Measurements from ENCODE around the gene YY1. TPM values are rescaled to one million over a fixed set of nuclear protein-coding genes. Genes with fewer than 3 reads are reported as not detected.

The YY1 gene
- total RNA-seq, 1 experiment from 2014 or later, result 97.0 TPM

DNA sequence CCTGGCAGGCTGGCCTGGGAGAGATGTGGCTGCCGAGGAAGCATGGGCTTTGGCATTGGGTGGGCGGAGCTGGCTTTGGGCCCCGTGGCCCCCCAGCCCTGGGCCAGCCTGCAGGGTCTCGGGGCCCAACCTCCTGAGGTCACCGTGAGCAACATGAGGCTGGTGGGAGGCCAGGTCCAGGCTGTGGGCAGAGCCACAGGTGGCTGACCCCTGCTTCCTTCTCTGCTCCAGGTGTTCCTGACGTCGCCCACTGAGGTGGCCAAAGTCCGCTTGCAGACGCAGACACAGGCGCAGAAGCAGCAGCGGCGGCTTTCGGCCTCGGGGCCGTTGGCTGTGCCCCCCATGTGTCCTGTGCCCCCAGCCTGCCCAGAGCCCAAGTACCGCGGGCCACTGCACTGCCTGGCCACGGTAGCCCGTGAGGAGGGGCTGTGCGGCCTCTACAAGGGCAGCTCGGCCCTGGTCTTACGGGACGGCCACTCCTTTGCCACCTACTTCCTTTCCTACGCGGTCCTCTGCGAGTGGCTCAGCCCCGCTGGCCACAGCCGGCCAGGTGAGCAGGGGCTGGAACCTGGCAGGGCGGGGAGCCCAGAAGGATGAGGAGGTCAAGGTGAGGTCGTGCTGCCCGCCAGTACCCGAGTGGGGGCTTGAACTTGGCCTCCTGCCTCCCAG lies 89.7 kb downstream of the YY1 start:
- no peaks in the 10 kb centered on the region for H3K9me3 ChIP-seq (ENCODE audit: low read depth, low read length, poor library complexity, severe bottlenecking)
- POLR2A ChIA-PET (ENCODE audit: low non-redundant PET), result no interaction called here
- no peak overlapping the region for H3K27ac ChIP-seq (ENCODE audit: low read depth, low read length, poor library complexity, severe bottlenecking)
- DNase-seq (ENCODE audit: low spot score), result no peak
- TF ChIP-seq, protein P1, sequence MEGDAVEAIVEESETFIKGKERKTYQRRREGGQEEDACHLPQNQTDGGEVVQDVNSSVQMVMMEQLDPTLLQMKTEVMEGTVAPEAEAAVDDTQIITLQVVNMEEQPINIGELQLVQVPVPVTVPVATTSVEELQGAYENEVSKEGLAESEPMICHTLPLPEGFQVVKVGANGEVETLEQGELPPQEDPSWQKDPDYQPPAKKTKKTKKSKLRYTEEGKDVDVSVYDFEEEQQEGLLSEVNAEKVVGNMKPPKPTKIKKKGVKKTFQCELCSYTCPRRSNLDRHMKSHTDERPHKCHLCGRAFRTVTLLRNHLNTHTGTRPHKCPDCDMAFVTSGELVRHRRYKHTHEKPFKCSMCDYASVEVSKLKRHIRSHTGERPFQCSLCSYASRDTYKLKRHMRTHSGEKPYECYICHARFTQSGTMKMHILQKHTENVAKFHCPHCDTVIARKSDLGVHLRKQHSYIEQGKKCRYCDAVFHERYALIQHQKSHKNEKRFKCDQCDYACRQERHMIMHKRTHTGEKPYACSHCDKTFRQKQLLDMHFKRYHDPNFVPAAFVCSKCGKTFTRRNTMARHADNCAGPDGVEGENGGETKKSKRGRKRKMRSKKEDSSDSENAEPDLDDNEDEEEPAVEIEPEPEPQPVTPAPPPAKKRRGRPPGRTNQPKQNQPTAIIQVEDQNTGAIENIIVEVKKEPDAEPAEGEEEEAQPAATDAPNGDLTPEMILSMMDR (conservative IDR thresholded peaks at IDR 0.05; ENCODE audit: low read depth, low read length), result no peak
- TF ChIP-seq EZH2 (IDR thresholded peaks at IDR 0.05; ENCODE audit: borderline replicate concordance, low read depth, low read length, poor library complexity, severe bottlenecking), result no peak
- no peaks in the 10 kb centered on the region for H3K27me3 ChIP-seq (replicated peaks; ENCODE audit: insufficient read depth, low read depth, low read length, poor library complexity)
- H3K4me1 ChIP-seq (ENCODE audit: insufficient read depth, low read length, poor library complexity, severe bottlenecking), result no peaks in the 10 kb centered on the region
- no peaks in the 10 kb centered on the region for H3K36me3 ChIP-seq (ENCODE audit: insufficient read depth, low read length, poor library complexity, severe bottlenecking)
- H3K4me3 ChIP-seq (ENCODE audit: low read depth, low read length, poor library complexity, severe bottlenecking), result no peak overlapping the region
- no TSS peak for BruUV-seq (replicated peaks)
- CTCF ChIA-PET, result no interaction called here
- intact Hi-C loops (cut with micrococcal nuclease; ENCODE audit: unreplicated experiment), result no loop called here

GRCh38 chr14:100329233-100330006 lies 90.5 kb downstream of the YY1 start:
- no peak for DNase-seq (ENCODE audit: low spot score)
- Histone ChIP-seq H3K27me3 (replicated peaks; ENCODE audit: insufficient read depth, low read depth, low read length, poor library complexity) (no peaks in the 10 kb centered on the region), H3K9me3 (ENCODE audit: low read depth, low read length, poor library complexity, severe bottlenecking) (no peaks in the 10 kb centered on the region), H3K36me3 (ENCODE audit: insufficient read depth, low read length, poor library complexity, severe bottlenecking) (peaks cover 3% of the 10 kb centered on the region), H3K27ac (ENCODE audit: low read depth, low read length, poor library complexity, severe bottlenecking) (no peak overlapping the region), H3K4me1 (ENCODE audit: insufficient read depth, low read length, poor library complexity, severe bottlenecking) (no peaks in the 10 kb centered on the region), H3K4me3 (ENCODE audit: low read depth, low read length, poor library complexity, severe bottlenecking) (no peak overlapping the region)
- BruUV-seq (replicated peaks), result no TSS peak
- TF ChIP-seq, protein P1 (conservative IDR thresholded peaks at IDR 0.05; ENCODE audit: low read depth, low read length), result no peak
- ChIA-PET POLR2A (ENCODE audit: low non-redundant PET) (no interaction called here), CTCF (no interaction called here)
- intact Hi-C loops (cut with micrococcal nuclease; ENCODE audit: unreplicated experiment), result no loop called here

DNA sequence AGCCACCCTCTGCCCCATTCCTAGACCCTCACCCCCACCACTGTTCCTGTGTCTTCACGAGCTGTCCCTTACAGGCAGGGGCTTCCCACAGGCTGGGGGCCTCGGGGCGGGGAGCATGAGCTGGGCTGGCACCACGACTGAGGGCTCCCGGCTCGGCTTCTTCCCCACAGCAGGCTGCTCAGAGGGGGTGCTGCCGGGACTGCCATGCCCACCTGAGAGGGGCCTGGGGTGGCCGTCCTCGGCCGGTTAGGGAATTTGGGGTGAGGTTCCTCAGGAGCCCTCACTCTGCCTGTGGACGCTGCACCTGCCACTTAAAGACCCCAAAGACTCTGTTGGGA lies 91.0 kb downstream of the YY1 start:
- Histone ChIP-seq H3K27me3 (replicated peaks; ENCODE audit: insufficient read depth, low read depth, low read length, poor library complexity) (no peaks in the 10 kb centered on the region), H3K36me3 (ENCODE audit: insufficient read depth, low read length, poor library complexity, severe bottlenecking) (peaks cover 8% of the 10 kb centered on the region), H3K4me1 (ENCODE audit: insufficient read depth, low read length, poor library complexity, severe bottlenecking) (no peaks in the 10 kb centered on the region), H3K27ac (ENCODE audit: low read depth, low read length, poor library complexity, severe bottlenecking) (no peak overlapping the region), H3K4me3 (ENCODE audit: low read depth, low read length, poor library complexity, severe bottlenecking) (no peak overlapping the region), H3K9me3 (ENCODE audit: low read depth, low read length, poor library complexity, severe bottlenecking) (no peaks in the 10 kb centered on the region)
- ChIA-PET CTCF (no interaction called here), POLR2A (ENCODE audit: low non-redundant PET) (no interaction called here)
- intact Hi-C loops (cut with micrococcal nuclease; ENCODE audit: unreplicated experiment), result no loop called here
- no TSS peak for BruUV-seq (replicated peaks)
- TF ChIP-seq, protein P1 (conservative IDR thresholded peaks at IDR 0.05; ENCODE audit: low read depth, low read length), result no peak
- TF ChIP-seq EZH2 (IDR thresholded peaks at IDR 0.05; ENCODE audit: borderline replicate concordance, low read depth, low read length, poor library complexity, severe bottlenecking), result no peak
- DNase-seq (ENCODE audit: low spot score), result no peak
